ENCODE measurements around the gene CECR2. TPM values are rescaled to one million over a fixed set of nuclear protein-coding genes. Genes with fewer than 3 reads are reported as not detected.

CECR2 gene
- total and polyA plus RNA-seq, 2 of the 8 experiments (the other 6 are each of a cell fraction or from before 2014, with no cell fraction given), result 18.3 to 123 TPM

DNA sequence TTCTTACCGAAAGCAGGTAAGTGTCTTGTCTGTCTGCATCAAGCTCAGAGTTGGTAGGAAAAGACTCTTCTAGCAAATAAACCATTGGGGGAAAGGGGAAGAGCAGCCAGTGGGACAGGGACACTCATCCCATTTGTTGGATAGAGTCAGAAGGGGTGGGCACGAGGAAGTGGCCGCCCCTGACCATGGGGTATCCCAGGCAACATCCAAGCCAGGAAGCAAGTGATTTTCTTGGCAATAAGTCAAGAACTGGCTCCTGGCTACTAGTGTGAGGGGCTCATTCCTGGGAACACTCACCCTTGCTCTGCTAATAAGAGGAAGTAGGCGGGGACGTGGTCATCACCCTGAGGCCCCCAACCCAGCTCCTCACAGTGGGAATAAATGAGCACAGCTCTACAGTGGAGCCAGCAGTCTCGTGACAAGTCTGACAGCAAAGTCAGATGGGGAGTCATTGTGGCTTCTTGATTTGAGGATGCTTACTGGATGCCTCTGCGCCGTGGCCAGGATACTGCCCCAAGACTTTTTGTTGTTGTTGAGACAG, 200.8 kb downstream of the CECR2 start:
- FAIRE-seq, result no peak

More for the DNA sequence above, 200.8 kb downstream of the CECR2 start:
- no peak overlapping the region for H3K4me3 ChIP-seq (ENCODE audit: extremely low read depth in 1 of 4, insufficient read depth in 2 of 4, low read depth in 3 of 4, low read length in 4 of 4)
- no peaks in the 10 kb centered on the region for H3K79me2 ChIP-seq (ENCODE audit: control insufficient read depth in 1 of 2, insufficient read depth in 2 of 2, low read length in 2 of 2)
- ChIA-PET CTCF (ENCODE audit: partially characterized antibody) (interaction anchor here (0.6 to 1.2 kb wide), 3 partner anchors 12 to 342 kb away, joined by 3 read pairs; no protein-coding TSS in a partner anchor), POLR2A (ENCODE audit: partially characterized antibody) (interaction anchor here (0.6 to 2.5 kb wide), 4 partner anchors 10 to 19 kb away, joined by 3 to 16 read pairs (median 6); no protein-coding TSS in a partner anchor)
- peaks cover 3 to 8% (median 6%) of the 10 kb centered on the region in 4 experiments; a peak in 5 of 7 replicates for H3K4me1 ChIP-seq (replicated peaks in 1 of 4; ENCODE audit: control insufficient read depth in 3 of 4, insufficient read depth in 4 of 4, low read length in 3 of 4)
- H2BK15ac ChIP-seq (ENCODE audit: low read length), result no peak overlapping the region
- no peak for DNase-seq (ENCODE audit: low read depth in 1 of 2, low spot score in 2 of 2)
- TF ChIP-seq SP1 (IDR thresholded peaks at IDR 0.05; ENCODE audit: low read depth, low read length) (no peak), SP4 (IDR thresholded peaks at IDR 0.05; ENCODE audit: low read length) (no peak), CEBPB (IDR thresholded peaks at IDR 0.05; ENCODE audit: low read depth, low read length) (no peak), FOSL1 (IDR thresholded peaks at IDR 0.05; ENCODE audit: insufficient read depth, low read depth, low read length) (no peak), RXRA (IDR thresholded peaks at IDR 0.05; ENCODE audit: insufficient read depth, low read depth, low read length) (no peak), TAF1 (IDR thresholded peaks at IDR 0.05; ENCODE audit: low read depth, low read length) (no peak), BCL11A (IDR thresholded peaks at IDR 0.05; ENCODE audit: low read depth in 2 of 2, low read length in 2 of 2) (no peak), POLR2AphosphoS5 (IDR thresholded peaks at IDR 0.05; ENCODE audit: low read depth, low read length) (peak; percentile 36; the same call in 1 of the 2 replicates), ZNF274 (IDR thresholded peaks at IDR 0.05; ENCODE audit: borderline replicate concordance, extremely low read depth, low read length) (no peak)
- H4K20me1 ChIP-seq (replicated peaks in 1 of 2; ENCODE audit: control insufficient read depth in 1 of 2, insufficient read depth in 2 of 2, low read length in 2 of 2), result no peaks in the 10 kb centered on the region
- H3K36me3 ChIP-seq (ENCODE audit: control insufficient read depth in 2 of 4, insufficient read depth in 4 of 4, low read length in 3 of 4), result no peaks in the 10 kb centered on the region
- H3K4me2 ChIP-seq (ENCODE audit: insufficient read depth in 1 of 2, low read depth in 2 of 2, low read length in 2 of 2), result no peak overlapping the region
- H4K91ac ChIP-seq (replicated peaks; ENCODE audit: insufficient read length, low read length), result no peak overlapping the region
- H3K4ac ChIP-seq (replicated peaks; ENCODE audit: insufficient read length, low read depth, low read length), result no peak overlapping the region
- WGBS, 2 experiments (ENCODE audit: extremely low coverage in 1 of 2, insufficient coverage in 1 of 2, insufficient read length in 1 of 2, insufficient replicate concordance in 2 of 2, low coverage in 1 of 2, low lambda C conversion rate in 2 of 2, missing lambda C conversion rate in 1 of 2), result 86% methylated on average over 8 of the region's 8 CpGs; no CpG with 5 or more reads in 1 of the 2 experiments
- no peak overlapping the region for H2AK5ac ChIP-seq (ENCODE audit: low read depth, low read length)
- no peak overlapping the region for H4K8ac ChIP-seq (ENCODE audit: extremely low read depth, insufficient read depth, low read length)
- H3K56ac ChIP-seq (replicated peaks; ENCODE audit: insufficient read length, low read depth, low read length), result no peak overlapping the region
- no peaks in the 10 kb centered on the region for H3K23me2 ChIP-seq (ENCODE audit: low read depth, low read length)
- no peak overlapping the region for H2BK5ac ChIP-seq (ENCODE audit: low read depth, low read length)
- H3K27me3 ChIP-seq (replicated peaks in 1 of 4; ENCODE audit: control insufficient read depth in 3 of 4, extremely low read depth in 1 of 4, insufficient read depth in 3 of 4, low read length in 3 of 4), result no peaks in the 10 kb centered on the region
- no peak overlapping the region for H2BK20ac ChIP-seq (ENCODE audit: low read length)
- H3K27ac ChIP-seq (ENCODE audit: low read depth, low read length), result no peak overlapping the region
- no peak overlapping the region for H3K14ac ChIP-seq (ENCODE audit: insufficient read length)
- no peak overlapping the region for H2BK120ac ChIP-seq (replicated peaks; ENCODE audit: low read depth, low read length)
- H3K23ac ChIP-seq (ENCODE audit: insufficient read length), result no peak overlapping the region
- no peak overlapping the region for H2BK12ac ChIP-seq (ENCODE audit: low read depth, low read length)
- H3K18ac ChIP-seq (ENCODE audit: extremely low read depth, low read length), result no peak overlapping the region
- no peaks in the 10 kb centered on the region for H3K9me3 ChIP-seq (ENCODE audit: insufficient read depth in 2 of 2, low read depth in 1 of 2, low read length in 1 of 2)
- no peaks in the 10 kb centered on the region for H3K79me1 ChIP-seq (ENCODE audit: low read depth, low read length)
- H4K5ac ChIP-seq (ENCODE audit: insufficient read length, low read depth, low read length), result no peak overlapping the region
- H3K9ac ChIP-seq (replicated peaks in 1 of 4; ENCODE audit: extremely low read depth in 1 of 4, low read depth in 3 of 4, low read length in 3 of 4), result no peak overlapping the region; a peak in 1 of 7 replicates
- no peak overlapping the region for H2AFZ ChIP-seq (ENCODE audit: low read length)
